A549 (cell line): ENCODE results near the gene ROBO1.

Experiments
- CBX8 ChIP-seq: fragments of 200-600 bp; sonication (generic); IDR thresholded peaks from 2 replicates; pipeline ENCODE4 v1.6.1; 2016
- HOXA7 ChIP-seq: fragments of 250-450 bp; sonication (Bioruptor Pico); IDR thresholded peaks from 2 replicates; pipeline ENCODE4 v1.5.0; 2020; ENCODE audit warnings: mild to moderate bottlenecking, moderate library complexity
- JUNB ChIP-seq: fragments of >200 bp; sonication (Bioruptor Twin); formaldehyde crosslinking; IDR thresholded peaks from 2 replicates; pipeline ENCODE4 v1.6.1; 2016
- POLR2A ChIP-seq: IDR thresholded peaks from 2 replicates; pipeline ENCODE4 v1.6.1; 2012; ENCODE audit warnings: mild to moderate bottlenecking, low read length
- RAD21 ChIP-seq, 2 experiments: fragments of >200 bp in 1 of 2; sonication (Bioruptor Twin) in 1 of 2; formaldehyde crosslinking in 1 of 2; IDR thresholded peaks in 1 of 2; conservative IDR thresholded peaks in 1 of 2; 2 replicates in 1 of 2; 3 replicates in 1 of 2; pipeline ENCODE4 v1.6.1; 2012 to 2018; ENCODE audit warnings: inconsistent platforms in 1 of 2
- RCOR1 ChIP-seq: fragments of 150-350 bp; IDR thresholded peaks from 2 replicates; pipeline ENCODE4 v1.6.1; 2014; ENCODE audit warnings: antibody characterized with exemption, low read length, low read depth
- SMC3 ChIP-seq: fragments of >200 bp; sonication (Bioruptor Twin); formaldehyde crosslinking; IDR thresholded peaks from 3 replicates; pipeline ENCODE4 v1.6.1; 2018; ENCODE audit warnings: inconsistent platforms
- TF ChIP-seq, protein P1 (sequence below): fragments of >200 bp; sonication (Bioruptor Twin); formaldehyde crosslinking; IDR thresholded peaks from 3 replicates; pipeline ENCODE4 v1.5.1; 2016

DNA sequence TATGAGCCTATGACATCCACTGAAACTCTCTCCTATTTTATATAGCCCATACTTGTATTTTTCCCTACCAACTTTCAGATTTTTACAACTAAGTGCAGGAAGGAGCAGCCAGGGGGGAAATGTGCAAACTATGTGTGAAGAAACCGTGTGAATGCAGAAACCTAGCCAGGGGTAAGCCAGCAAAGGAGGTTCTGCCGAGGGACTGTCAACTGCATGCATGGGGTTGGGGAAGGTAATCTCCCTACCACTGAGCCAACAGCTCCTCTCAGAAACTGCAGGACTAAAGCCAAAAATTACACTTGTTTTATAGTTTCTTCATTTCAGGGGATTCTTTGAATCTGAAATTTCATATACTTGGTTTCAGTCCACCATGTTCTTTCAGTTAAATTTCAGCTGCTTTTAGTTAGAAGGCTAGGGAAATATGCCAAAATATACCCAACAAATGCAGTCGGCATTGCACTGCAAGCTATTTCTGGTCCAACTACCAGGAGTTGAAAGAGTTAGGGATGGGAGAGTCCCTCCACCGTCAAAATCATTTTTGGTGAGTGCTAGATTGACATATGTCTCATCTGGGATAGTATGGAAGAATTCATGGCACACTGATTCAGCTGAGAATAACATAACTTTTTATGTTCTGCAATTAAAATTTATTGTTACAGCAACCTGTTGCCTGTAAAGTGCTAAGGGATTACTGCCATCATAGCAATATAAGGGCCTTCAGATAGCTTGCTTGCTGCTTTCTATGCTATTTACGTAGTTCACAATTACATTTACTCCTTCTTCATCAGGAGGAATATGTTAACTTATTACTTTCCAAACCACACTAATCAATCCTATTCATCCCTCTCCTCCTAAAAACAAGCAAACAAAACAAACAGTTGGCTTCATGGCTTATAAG is 904.2 kb downstream of the ROBO1 start:
- TF ChIP-seq CBX8 (no peak), RCOR1 (no peak), SMC3 (no peak), RAD21 (conservative IDR thresholded peaks at IDR 0.05 in 1 of 2, IDR thresholded peaks at IDR 0.05 in 1 of 2) (no peak), POLR2A (no peak), JUNB (no peak), HOXA7 (CRISPR knock-in tag) (no peak)
- TF ChIP-seq, protein P1, sequence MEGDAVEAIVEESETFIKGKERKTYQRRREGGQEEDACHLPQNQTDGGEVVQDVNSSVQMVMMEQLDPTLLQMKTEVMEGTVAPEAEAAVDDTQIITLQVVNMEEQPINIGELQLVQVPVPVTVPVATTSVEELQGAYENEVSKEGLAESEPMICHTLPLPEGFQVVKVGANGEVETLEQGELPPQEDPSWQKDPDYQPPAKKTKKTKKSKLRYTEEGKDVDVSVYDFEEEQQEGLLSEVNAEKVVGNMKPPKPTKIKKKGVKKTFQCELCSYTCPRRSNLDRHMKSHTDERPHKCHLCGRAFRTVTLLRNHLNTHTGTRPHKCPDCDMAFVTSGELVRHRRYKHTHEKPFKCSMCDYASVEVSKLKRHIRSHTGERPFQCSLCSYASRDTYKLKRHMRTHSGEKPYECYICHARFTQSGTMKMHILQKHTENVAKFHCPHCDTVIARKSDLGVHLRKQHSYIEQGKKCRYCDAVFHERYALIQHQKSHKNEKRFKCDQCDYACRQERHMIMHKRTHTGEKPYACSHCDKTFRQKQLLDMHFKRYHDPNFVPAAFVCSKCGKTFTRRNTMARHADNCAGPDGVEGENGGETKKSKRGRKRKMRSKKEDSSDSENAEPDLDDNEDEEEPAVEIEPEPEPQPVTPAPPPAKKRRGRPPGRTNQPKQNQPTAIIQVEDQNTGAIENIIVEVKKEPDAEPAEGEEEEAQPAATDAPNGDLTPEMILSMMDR: no peak
